GM23338 (cell line): ENCODE results near the gene MCTP2. TPM values are rescaled to one million over a fixed set of nuclear protein-coding genes. Genes with fewer than 3 reads are reported as not detected.

Source experiments
- ATAC-seq: fragments of 200-7000 bp; cut with Tn5 transposase; 3 replicates; pipeline ENCODE4 v1.9.1; 2020
- DNase-seq: peaks from one replicate; pipeline ENCODE4 v3.0.0-alpha.2; 2015; ENCODE audit warnings: low spot score
- H2AFZ ChIP-seq: fragments of 200-600 bp; sonication (generic); 2 replicates; pipeline ENCODE4 v1.8.0; 2016; ENCODE audit warnings: antibody characterized with exemption, mild to moderate bottlenecking, moderate library complexity
- H3F3A ChIP-seq: fragments of 200-600 bp; sonication (generic); replicated peaks from 2 replicates; pipeline ENCODE4 v1.8.0; 2017; ENCODE audit warnings: antibody characterized with exemption, mixed run types, low read depth
- H3K27ac ChIP-seq: fragments of 200-600 bp; sonication (generic); 2 replicates; pipeline ENCODE4 v1.6.1; 2016; ENCODE audit warnings: low read depth
- H3K27me3 ChIP-seq: fragments of 200-600 bp; sonication (generic); 2 replicates; pipeline ENCODE4 v1.8.0; 2016; ENCODE audit warnings: mild to moderate bottlenecking, mixed run types, moderate library complexity; ENCODE audit not compliant: insufficient read depth
- H3K36me3 ChIP-seq: fragments of 200-600 bp; sonication (generic); 2 replicates; pipeline ENCODE4 v1.8.0; 2016; ENCODE audit warnings: mild to moderate bottlenecking; ENCODE audit not compliant: insufficient read depth
- H3K4me1 ChIP-seq: fragments of 200-600 bp; sonication (generic); 2 replicates; pipeline ENCODE4 v1.8.0; 2016; ENCODE audit warnings: mild to moderate bottlenecking, moderate library complexity; ENCODE audit not compliant: insufficient read depth
- H3K4me2 ChIP-seq: fragments of 200-600 bp; sonication (generic); 2 replicates; pipeline ENCODE4 v1.7.1; 2017; ENCODE audit warnings: mixed run types
- H3K4me3 ChIP-seq: fragments of 200-600 bp; sonication (generic); 2 replicates; pipeline ENCODE4 v1.6.1; 2016; ENCODE audit warnings: mixed run types
- H3K79me2 ChIP-seq: fragments of 200-600 bp; sonication (generic); replicated peaks from 2 replicates; pipeline ENCODE4 v1.8.0; 2017; ENCODE audit warnings: mild to moderate bottlenecking; ENCODE audit not compliant: insufficient read depth
- H3K9me2 ChIP-seq: fragments of 200-600 bp; sonication (generic); 2 replicates; pipeline ENCODE4 v1.8.0; 2017; ENCODE audit not compliant: insufficient read depth
- H4K20me1 ChIP-seq: fragments of 200-600 bp; sonication (generic); replicated peaks from 2 replicates; pipeline ENCODE4 v1.8.0; 2017; ENCODE audit warnings: mild to moderate bottlenecking; ENCODE audit not compliant: insufficient read depth
- H3K27ac Mint-ChIP-seq: 2 replicates; pipeline ENCODE4 v1.8.0; 2020; ENCODE audit warnings: inconsistent platforms, mild to moderate bottlenecking, moderate library complexity, mixed read lengths
- H3K27me3 Mint-ChIP-seq: 3 replicates; pipeline ENCODE4 v1.8.0; 2022; ENCODE audit warnings: low read depth, mild to moderate bottlenecking, moderate library complexity, mixed read lengths, inconsistent platforms; ENCODE audit not compliant: insufficient read depth, poor library complexity
- H3K36me3 Mint-ChIP-seq: 3 replicates; pipeline ENCODE4 v1.8.0; 2021; ENCODE audit warnings: low read depth, mild to moderate bottlenecking, inconsistent platforms, moderate library complexity, mixed read lengths
- H3K4me1 Mint-ChIP-seq: 3 replicates; pipeline ENCODE4 v1.8.0; 2020; ENCODE audit warnings: mild to moderate bottlenecking, inconsistent platforms, mixed read lengths
- H3K4me3 Mint-ChIP-seq: 3 replicates; pipeline ENCODE4 v1.8.0; 2021; ENCODE audit warnings: moderate library complexity, mild to moderate bottlenecking, inconsistent platforms, mixed read lengths
- H3K9me3 Mint-ChIP-seq: 3 replicates; pipeline ENCODE4 v1.8.0; 2020; ENCODE audit warnings: moderate library complexity, mild to moderate bottlenecking, inconsistent platforms, mixed read lengths
- CREB1 ChIP-seq: fragments of 250-450 bp; sonication (Bioruptor Pico); IDR thresholded peaks from 2 replicates; pipeline ENCODE4 v1.5.0; 2020; ENCODE audit warnings: low read depth, mild to moderate bottlenecking, moderate library complexity
- EZH2 ChIP-seq: fragments of 200-600 bp; sonication (generic); IDR thresholded peaks from one replicate; pipeline ENCODE4 v1.8.0; 2017; ENCODE audit warnings: antibody characterized with exemption, mild to moderate bottlenecking, low read depth; ENCODE audit not compliant: unreplicated experiment
- EZH2phosphoT487 ChIP-seq: fragments of 200-600 bp; sonication (generic); IDR thresholded peaks from one replicate; pipeline ENCODE4 v1.8.1; 2018; ENCODE audit warnings: antibody characterized with exemption; ENCODE audit not compliant: unreplicated experiment
- JUNB ChIP-seq: IDR thresholded peaks from one replicate; pipeline ENCODE4 v1.6.1; 2016; ENCODE audit warnings: antibody characterized with exemption; ENCODE audit not compliant: unreplicated experiment
- NANOG ChIP-seq: IDR thresholded peaks from 2 replicates; pipeline ENCODE4 v1.6.1; 2016; ENCODE audit warnings: antibody characterized with exemption, borderline replicate concordance
- POLR2AphosphoS5 ChIP-seq: IDR thresholded peaks from 2 replicates; pipeline ENCODE4 v1.6.1; 2016; ENCODE audit warnings: antibody characterized with exemption, low read depth
- REST ChIP-seq: IDR thresholded peaks from one replicate; pipeline ENCODE4 v1.6.1; 2018; ENCODE audit warnings: antibody characterized with exemption; ENCODE audit not compliant: unreplicated experiment
- STAT1 ChIP-seq: IDR thresholded peaks from one replicate; pipeline ENCODE4 v1.6.1; 2016; ENCODE audit warnings: antibody characterized with exemption; ENCODE audit not compliant: unreplicated experiment
- ZNF114 ChIP-seq: fragments of 250-450 bp; sonication (Bioruptor Pico); IDR thresholded peaks from 2 replicates; pipeline ENCODE4 v1.5.0; 2020; ENCODE audit warnings: mild to moderate bottlenecking, moderate library complexity
- ZNF331 ChIP-seq: fragments of 250-450 bp; sonication (Bioruptor Pico); IDR thresholded peaks from 2 replicates; pipeline ENCODE4 v1.5.0; 2020; ENCODE audit warnings: low read depth, mild to moderate bottlenecking, moderate library complexity
- polyA plus RNA-seq: library from polyadenylated mRNA; unstranded; fragments of >200 nt; fragmentation: Nextera tagmentation; extraction: Ambion mirVana; gene quantifications from 2 replicates; pipeline ENCODE4 v1.2.1, GENCODE V29; 2016
- total RNA-seq: library from RNA; depleted of rRNA; stranded (reverse); fragments of >200 nt; shearing (Covaris generic); gene quantifications from 2 replicates; pipeline ENCODE4 v1.2.3, GENCODE V29; 2014
- TF ChIP-seq, protein P1 (sequence below), 2 experiments: fragments of 200-600 bp in 1 of 2; sonication (generic) in 1 of 2; conservative IDR thresholded peaks; 2 replicates each; pipeline versions ENCODE4 v1.5.1 to v1.6.1; 2016 to 2017; ENCODE audit warnings: antibody characterized with exemption in 2 of 2, low read depth in 2 of 2, mild to moderate bottlenecking in 2 of 2, moderate library complexity in 1 of 2
- TF ChIP-seq, protein P2 (sequence below): fragments of 250-450 bp; sonication (Bioruptor Pico); IDR thresholded peaks from 2 replicates; pipeline ENCODE4 v1.5.0; 2020; ENCODE audit warnings: mild to moderate bottlenecking, moderate library complexity
- TF ChIP-seq, protein P3 (sequence below): IDR thresholded peaks from 2 replicates; pipeline ENCODE4 v1.6.1; 2016; ENCODE audit warnings: antibody characterized with exemption

MCTP2 gene
- total and polyA plus RNA-seq, 2 experiments from 2014 or later: 1.8 to 5.5 TPM

- H4K20me1 ChIP-seq: no peaks in the 10 kb centered on the region
- ATAC-seq (no peak), DNase-seq (no peak)
- Mint-ChIP-seq H3K27ac (no peak overlapping the region), H3K27me3 (peaks cover 2% of the 10 kb centered on the region), H3K9me3 (no peaks in the 10 kb centered on the region), H3K36me3 (no peaks in the 10 kb centered on the region), H3K4me3 (no peak overlapping the region), H3K4me1 (no peaks in the 10 kb centered on the region)
- no peaks in the 10 kb centered on the region for H3K36me3 ChIP-seq
- H3K27me3 ChIP-seq: no peaks in the 10 kb centered on the region
- no peaks in the 10 kb centered on the region for H3F3A ChIP-seq
- TF ChIP-seq JUNB: no peak
- no peak for TF ChIP-seq STAT1
- TF ChIP-seq, protein P1, sequence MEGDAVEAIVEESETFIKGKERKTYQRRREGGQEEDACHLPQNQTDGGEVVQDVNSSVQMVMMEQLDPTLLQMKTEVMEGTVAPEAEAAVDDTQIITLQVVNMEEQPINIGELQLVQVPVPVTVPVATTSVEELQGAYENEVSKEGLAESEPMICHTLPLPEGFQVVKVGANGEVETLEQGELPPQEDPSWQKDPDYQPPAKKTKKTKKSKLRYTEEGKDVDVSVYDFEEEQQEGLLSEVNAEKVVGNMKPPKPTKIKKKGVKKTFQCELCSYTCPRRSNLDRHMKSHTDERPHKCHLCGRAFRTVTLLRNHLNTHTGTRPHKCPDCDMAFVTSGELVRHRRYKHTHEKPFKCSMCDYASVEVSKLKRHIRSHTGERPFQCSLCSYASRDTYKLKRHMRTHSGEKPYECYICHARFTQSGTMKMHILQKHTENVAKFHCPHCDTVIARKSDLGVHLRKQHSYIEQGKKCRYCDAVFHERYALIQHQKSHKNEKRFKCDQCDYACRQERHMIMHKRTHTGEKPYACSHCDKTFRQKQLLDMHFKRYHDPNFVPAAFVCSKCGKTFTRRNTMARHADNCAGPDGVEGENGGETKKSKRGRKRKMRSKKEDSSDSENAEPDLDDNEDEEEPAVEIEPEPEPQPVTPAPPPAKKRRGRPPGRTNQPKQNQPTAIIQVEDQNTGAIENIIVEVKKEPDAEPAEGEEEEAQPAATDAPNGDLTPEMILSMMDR (conservative IDR thresholded peaks at IDR 0.05; ENCODE audit: low read depth in 2 of 2): no peak
- TF ChIP-seq POLR2AphosphoS5: no peak
- no peak for TF ChIP-seq EZH2phosphoT487
- TF ChIP-seq ZNF114 (CRISPR knock-in tag): no peak
- no peak for TF ChIP-seq REST
- no peak for TF ChIP-seq EZH2
- TF ChIP-seq, protein P2, sequence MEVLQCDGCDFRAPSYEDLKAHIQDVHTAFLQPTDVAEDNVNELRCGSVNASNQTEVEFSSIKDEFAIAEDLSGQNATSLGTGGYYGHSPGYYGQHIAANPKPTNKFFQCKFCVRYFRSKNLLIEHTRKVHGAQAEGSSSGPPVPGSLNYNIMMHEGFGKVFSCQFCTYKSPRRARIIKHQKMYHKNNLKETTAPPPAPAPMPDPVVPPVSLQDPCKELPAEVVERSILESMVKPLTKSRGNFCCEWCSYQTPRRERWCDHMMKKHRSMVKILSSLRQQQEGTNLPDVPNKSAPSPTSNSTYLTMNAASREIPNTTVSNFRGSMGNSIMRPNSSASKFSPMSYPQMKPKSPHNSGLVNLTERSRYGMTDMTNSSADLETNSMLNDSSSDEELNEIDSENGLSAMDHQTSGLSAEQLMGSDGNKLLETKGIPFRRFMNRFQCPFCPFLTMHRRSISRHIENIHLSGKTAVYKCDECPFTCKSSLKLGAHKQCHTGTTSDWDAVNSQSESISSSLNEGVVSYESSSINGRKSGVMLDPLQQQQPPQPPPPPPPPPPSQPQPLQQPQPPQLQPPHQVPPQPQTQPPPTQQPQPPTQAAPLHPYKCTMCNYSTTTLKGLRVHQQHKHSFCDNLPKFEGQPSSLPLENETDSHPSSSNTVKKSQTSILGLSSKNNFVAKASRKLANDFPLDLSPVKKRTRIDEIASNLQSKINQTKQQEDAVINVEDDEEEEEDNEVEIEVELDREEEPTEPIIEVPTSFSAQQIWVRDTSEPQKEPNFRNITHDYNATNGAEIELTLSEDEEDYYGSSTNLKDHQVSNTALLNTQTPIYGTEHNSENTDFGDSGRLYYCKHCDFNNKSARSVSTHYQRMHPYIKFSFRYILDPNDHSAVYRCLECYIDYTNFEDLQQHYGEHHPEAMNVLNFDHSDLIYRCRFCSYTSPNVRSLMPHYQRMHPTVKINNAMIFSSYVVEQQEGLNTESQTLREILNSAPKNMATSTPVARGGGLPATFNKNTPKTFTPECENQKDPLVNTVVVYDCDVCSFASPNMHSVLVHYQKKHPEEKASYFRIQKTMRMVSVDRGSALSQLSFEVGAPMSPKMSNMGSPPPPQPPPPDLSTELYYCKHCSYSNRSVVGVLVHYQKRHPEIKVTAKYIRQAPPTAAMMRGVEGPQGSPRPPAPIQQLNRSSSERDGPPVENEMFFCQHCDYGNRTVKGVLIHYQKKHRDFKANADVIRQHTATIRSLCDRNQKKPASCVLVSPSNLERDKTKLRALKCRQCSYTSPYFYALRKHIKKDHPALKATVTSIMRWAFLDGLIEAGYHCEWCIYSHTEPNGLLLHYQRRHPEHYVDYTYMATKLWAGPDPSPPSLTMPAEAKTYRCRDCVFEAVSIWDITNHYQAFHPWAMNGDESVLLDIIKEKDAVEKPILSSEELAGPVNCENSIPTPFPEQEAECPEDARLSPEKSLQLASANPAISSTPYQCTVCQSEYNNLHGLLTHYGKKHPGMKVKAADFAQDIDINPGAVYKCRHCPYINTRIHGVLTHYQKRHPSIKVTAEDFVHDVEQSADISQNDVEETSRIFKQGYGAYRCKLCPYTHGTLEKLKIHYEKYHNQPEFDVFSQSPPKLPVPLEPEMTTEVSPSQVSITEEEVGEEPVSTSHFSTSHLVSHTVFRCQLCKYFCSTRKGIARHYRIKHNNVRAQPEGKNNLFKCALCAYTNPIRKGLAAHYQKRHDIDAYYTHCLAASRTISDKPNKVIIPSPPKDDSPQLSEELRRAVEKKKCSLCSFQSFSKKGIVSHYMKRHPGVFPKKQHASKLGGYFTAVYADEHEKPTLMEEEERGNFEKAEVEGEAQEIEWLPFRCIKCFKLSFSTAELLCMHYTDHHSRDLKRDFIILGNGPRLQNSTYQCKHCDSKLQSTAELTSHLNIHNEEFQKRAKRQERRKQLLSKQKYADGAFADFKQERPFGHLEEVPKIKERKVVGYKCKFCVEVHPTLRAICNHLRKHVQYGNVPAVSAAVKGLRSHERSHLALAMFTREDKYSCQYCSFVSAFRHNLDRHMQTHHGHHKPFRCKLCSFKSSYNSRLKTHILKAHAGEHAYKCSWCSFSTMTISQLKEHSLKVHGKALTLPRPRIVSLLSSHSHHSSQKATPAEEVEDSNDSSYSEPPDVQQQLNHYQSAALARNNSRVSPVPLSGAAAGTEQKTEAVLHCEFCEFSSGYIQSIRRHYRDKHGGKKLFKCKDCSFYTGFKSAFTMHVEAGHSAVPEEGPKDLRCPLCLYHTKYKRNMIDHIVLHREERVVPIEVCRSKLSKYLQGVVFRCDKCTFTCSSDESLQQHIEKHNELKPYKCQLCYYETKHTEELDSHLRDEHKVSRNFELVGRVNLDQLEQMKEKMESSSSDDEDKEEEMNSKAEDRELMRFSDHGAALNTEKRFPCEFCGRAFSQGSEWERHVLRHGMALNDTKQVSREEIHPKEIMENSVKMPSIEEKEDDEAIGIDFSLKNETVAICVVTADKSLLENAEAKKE (CRISPR knock-in tag): no peak
- no peak for TF ChIP-seq CREB1 (CRISPR knock-in tag)
- TF ChIP-seq, protein P3, sequence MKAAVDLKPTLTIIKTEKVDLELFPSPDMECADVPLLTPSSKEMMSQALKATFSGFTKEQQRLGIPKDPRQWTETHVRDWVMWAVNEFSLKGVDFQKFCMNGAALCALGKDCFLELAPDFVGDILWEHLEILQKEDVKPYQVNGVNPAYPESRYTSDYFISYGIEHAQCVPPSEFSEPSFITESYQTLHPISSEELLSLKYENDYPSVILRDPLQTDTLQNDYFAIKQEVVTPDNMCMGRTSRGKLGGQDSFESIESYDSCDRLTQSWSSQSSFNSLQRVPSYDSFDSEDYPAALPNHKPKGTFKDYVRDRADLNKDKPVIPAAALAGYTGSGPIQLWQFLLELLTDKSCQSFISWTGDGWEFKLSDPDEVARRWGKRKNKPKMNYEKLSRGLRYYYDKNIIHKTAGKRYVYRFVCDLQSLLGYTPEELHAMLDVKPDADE: no peak
- TF ChIP-seq NANOG: no peak
- no peak for TF ChIP-seq ZNF331 (CRISPR knock-in tag)
- H3K4me1 ChIP-seq: no peaks in the 10 kb centered on the region
- no peaks in the 10 kb centered on the region for H3K9me2 ChIP-seq
- H2AFZ ChIP-seq: no peak overlapping the region
- no peak overlapping the region for H3K4me2 ChIP-seq
- H3K79me2 ChIP-seq: no peaks in the 10 kb centered on the region
- no peak overlapping the region for H3K27ac ChIP-seq
- H3K4me3 ChIP-seq: no peak overlapping the region
Observed at GRCh38 chr15:94381384-94381783, 150.0 kb downstream of the MCTP2 start.
